ENCODE measurements around the gene DDC. TPM values are rescaled to one million over a fixed set of nuclear protein-coding genes. Genes with fewer than 3 reads are reported as not detected.

Gene DDC
- total RNA-seq, 1 experiment from 2014 or later: not detected

- no peak overlapping the region for H3K4me3 ChIP-seq (replicated peaks in 1 of 2; ENCODE audit: low read depth in 1 of 2, low read length in 2 of 2)
- no peak overlapping the region for H2AFZ ChIP-seq (ENCODE audit: low read depth, low read length, poor library complexity, severe bottlenecking)
- no peak overlapping the region for H3K27ac ChIP-seq (ENCODE audit: low read depth, low read length)
- H3K79me2 ChIP-seq (ENCODE audit: insufficient read depth, low read length): no peaks in the 10 kb centered on the region
- no peaks in the 10 kb centered on the region for H3K4me1 ChIP-seq (ENCODE audit: control insufficient read depth in 1 of 2, insufficient read depth in 2 of 2, low read length in 2 of 2)
- BruUV-seq (replicated peaks): no TSS peak
- no peak overlapping the region for H3K9ac ChIP-seq (ENCODE audit: low read length)
- peaks cover 31% of the 10 kb centered on the region; the same call in 1 of the 2 replicates for H3K27me3 ChIP-seq (ENCODE audit: insufficient read depth, low read length)
- no peaks in the 10 kb centered on the region for H3K9me2 ChIP-seq (ENCODE audit: insufficient read depth)
- no peak overlapping the region for H3K4me2 ChIP-seq (ENCODE audit: low read length)
- no peaks in the 10 kb centered on the region for H3K9me3 ChIP-seq (ENCODE audit: control insufficient read depth in 1 of 2, insufficient read depth in 1 of 2, low read depth in 1 of 2, low read length in 2 of 2)
- TF ChIP-seq CTCF (IDR thresholded peaks at IDR 0.05 in 2 of 3, conservative IDR thresholded peaks at IDR 0.05 in 1 of 3; ENCODE audit: borderline replicate concordance in 1 of 3, insufficient read depth in 1 of 3, low read depth in 2 of 3, low read length in 2 of 3) (no peak), RAD21 (IDR thresholded peaks at IDR 0.05; ENCODE audit: low read depth) (no peak), EZH2 (IDR thresholded peaks at IDR 0.05) (no peak), EZH2phosphoT487 (IDR thresholded peaks at IDR 0.05; ENCODE audit: borderline replicate concordance) (no peak), SRF (IDR thresholded peaks at IDR 0.05; ENCODE audit: low read depth) (no peak), POLR2A (IDR thresholded peaks at IDR 0.05; ENCODE audit: borderline replicate concordance, extremely low read depth, insufficient read depth, insufficient read length) (no peak), TCF7L2 (IDR thresholded peaks at IDR 0.05; ENCODE audit: borderline replicate concordance, extremely low read depth, insufficient read depth, insufficient read length) (no peak), ZNF274 (IDR thresholded peaks at IDR 0.05; ENCODE audit: low read depth, low read length) (no peak), ZBTB33 (IDR thresholded peaks at IDR 0.05; ENCODE audit: extremely low read depth, insufficient replicate concordance, low read length) (no peak), ZFX (IDR thresholded peaks at IDR 0.05) (no peak), JUND (IDR thresholded peaks at IDR 0.05) (no peak), SIN3A (IDR thresholded peaks at IDR 0.05; ENCODE audit: low read depth) (no peak), FOSL1 (IDR thresholded peaks at IDR 0.05; ENCODE audit: low read depth) (no peak)
- ChIA-PET CTCF (no interaction called here), POLR2A (no interaction called here), RAD21 (ENCODE audit: low non-redundant PET in 1 of 2, low total read pairs in 2 of 2, uncharacterized antibody in 2 of 2, unreplicated experiment in 2 of 2) (no interaction called here)
- H3K36me3 ChIP-seq (ENCODE audit: control insufficient read depth in 1 of 2, insufficient read depth in 2 of 2, low read length in 2 of 2): no peaks in the 10 kb centered on the region
- intact Hi-C loops (cut with micrococcal nuclease): no loop called here
- DNase-seq (ENCODE audit: low read depth, low spot score) (no peak), ATAC-seq (no peak)
- no peaks in the 10 kb centered on the region for H4K20me1 ChIP-seq (ENCODE audit: insufficient read depth)
Measured at GRCh38 chr7:50559881-50560280, 5.3 kb downstream of the DDC start.

Measured in HCT116 (cell line).